CD4-positive, CD25-positive, alpha-beta regulatory T cell (primary cell): ENCODE results near the gene DYDC1. TPM values are rescaled to one million over a fixed set of nuclear protein-coding genes. Genes with fewer than 3 reads are reported as not detected.

Source experiments
- ATAC-seq, 2 donors: fragments of 150-1000 bp; cut with Tn5 transposase; one replicate each; pipeline ENCODE4 v1.10.0; 2021; ENCODE audit warnings: low read depth in 2 of 2, moderate number of reproducible peaks in 2 of 2, moderate library complexity in 1 of 2
- DNase-seq, 3 donors: peaks; one replicate each; pipeline versions ENCODE4 v3.0.0 to v3.0.0-alpha.2; 2012 to 2022; ENCODE audit warnings: mixed read lengths in 1 of 3
- H3K27ac ChIP-seq: one replicate; pipeline ENCODE4 v1.7.0; 2013; ENCODE audit warnings: mild to moderate bottlenecking, low read length; ENCODE audit not compliant: insufficient read depth, poor library complexity, severe bottlenecking
- H3K27me3 ChIP-seq: one replicate; pipeline ENCODE4 v1.7.0; 2013; ENCODE audit warnings: low read length; ENCODE audit not compliant: control insufficient read depth, insufficient read depth
- H3K36me3 ChIP-seq: one replicate; pipeline ENCODE4 v1.7.0; 2013; ENCODE audit warnings: mild to moderate bottlenecking, low read length, moderate library complexity; ENCODE audit not compliant: control insufficient read depth, insufficient read depth
- H3K4me1 ChIP-seq: 2 replicates; pipeline ENCODE4 v1.7.0; 2013; ENCODE audit warnings: mild to moderate bottlenecking, low read length; ENCODE audit not compliant: insufficient read depth, control insufficient read depth, poor library complexity, severe bottlenecking
- H3K4me3 ChIP-seq: one replicate; pipeline ENCODE4 v1.7.0; 2013; ENCODE audit warnings: low read depth, mild to moderate bottlenecking, low read length, moderate library complexity
- H3K9me3 ChIP-seq, 2 experiments: 1 replicate in 1 of 2; 2 replicates in 1 of 2; pipeline ENCODE4 v1.7.0; 2013; ENCODE audit warnings: low read length in 2 of 2, mild to moderate bottlenecking in 1 of 2, moderate library complexity in 1 of 2; ENCODE audit not compliant: control insufficient read depth in 2 of 2
- H3K27ac Mint-ChIP-seq, 3 donors: one replicate each; pipeline ENCODE4 v1.8.0; 2020 to 2022; ENCODE audit warnings: mild to moderate bottlenecking in 3 of 3, mixed read lengths in 3 of 3, moderate library complexity in 2 of 3
- H3K27me3 Mint-ChIP-seq: one replicate; pipeline ENCODE4 v1.8.0; 2022; ENCODE audit warnings: mild to moderate bottlenecking, mixed read lengths
- H3K36me3 Mint-ChIP-seq: one replicate; pipeline ENCODE4 v1.8.0; 2020; ENCODE audit warnings: mixed read lengths
- H3K4me1 Mint-ChIP-seq, 4 donors: one replicate each; pipeline ENCODE4 v1.8.0; 2020 to 2022; ENCODE audit warnings: mixed read lengths in 4 of 4, mild to moderate bottlenecking in 1 of 4
- H3K4me3 Mint-ChIP-seq, 4 donors: one replicate each; pipeline ENCODE4 v1.8.0; 2020 to 2022; ENCODE audit warnings: mild to moderate bottlenecking in 4 of 4, mixed read lengths in 4 of 4, moderate library complexity in 3 of 4
- H3K9me3 Mint-ChIP-seq, 7 donors: one replicate each; pipeline ENCODE4 v1.8.0; 2020 to 2022; ENCODE audit warnings: mixed read lengths in 7 of 7, mild to moderate bottlenecking in 3 of 7, moderate library complexity in 2 of 7
- polyA plus RNA-seq, 4 donors: library from polyadenylated mRNA; unstranded; fragments of 300-500 nt; fragmentation: Illumina TruSeq; gene quantifications; one replicate each; pipeline ENCODE4 v1.2.3, GENCODE V29; 2021
- total RNA-seq: library from RNA; stranded (reverse); gene quantifications from one replicate; pipeline ENCODE4 v1.2.3, GENCODE V29; 2022

DYDC1 gene
- total and polyA plus RNA-seq, 5 donors from 2014 or later, result not detected

DNA sequence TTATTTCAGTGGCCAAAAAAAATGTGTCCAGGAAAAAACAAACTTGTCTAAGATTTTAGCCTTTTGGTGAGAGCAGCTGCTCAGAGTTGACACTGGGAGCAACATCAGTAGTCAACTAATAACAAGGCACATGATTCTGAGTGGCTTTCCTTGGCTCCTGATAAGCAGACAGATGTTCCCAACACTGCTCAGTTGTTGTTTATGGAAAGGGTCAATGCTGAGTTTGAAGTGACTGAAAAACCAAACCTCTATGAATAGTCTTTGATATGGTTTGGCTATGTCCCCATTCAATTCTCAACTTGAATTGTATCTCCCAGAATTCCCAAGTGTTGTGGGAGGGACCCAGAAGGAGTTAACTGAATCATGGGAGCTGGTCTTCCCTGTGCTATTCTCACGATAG lies 12.3 kb downstream of the DYDC1 start:
- Histone ChIP-seq H3K27me3 (peaks cover 8% of the 10 kb centered on the region), H3K4me3 (no peak overlapping the region)
- ATAC-seq, result no peak

DNA sequence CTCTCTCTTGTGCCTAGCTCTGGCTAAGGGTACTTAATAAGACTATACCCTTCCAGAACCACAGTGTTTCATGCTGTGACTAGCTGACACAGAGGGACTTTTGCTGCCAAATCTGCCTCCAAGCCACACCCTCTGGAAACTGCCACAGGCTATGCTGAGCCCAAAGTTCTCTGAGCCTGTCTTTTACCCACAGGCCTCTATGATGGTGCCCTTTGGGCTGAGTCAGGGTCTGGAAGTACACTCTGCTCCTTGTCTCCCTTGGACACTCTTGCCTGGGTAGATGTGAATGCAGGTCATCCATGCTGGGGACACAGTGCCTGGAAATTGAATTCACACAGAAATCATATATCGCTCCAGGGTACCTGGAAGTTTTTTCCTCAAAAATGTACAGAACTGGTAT lies 22.6 kb downstream of the DYDC1 start:
- Mint-ChIP-seq H3K27me3 (peaks cover 8% of the 10 kb centered on the region), H3K36me3 (no peaks in the 10 kb centered on the region), H3K4me3 (no peak overlapping the region), H3K9me3 (no peaks in the 10 kb centered on the region), H3K27ac (no peak overlapping the region), H3K4me1 (no peaks in the 10 kb centered on the region)
- no peak for ATAC-seq
- Histone ChIP-seq H3K4me1 (no peaks in the 10 kb centered on the region), H3K27ac (no peak overlapping the region), H3K9me3 (no peaks in the 10 kb centered on the region), H3K27me3 (peaks cover 12% of the 10 kb centered on the region), H3K36me3 (no peaks in the 10 kb centered on the region), H3K4me3 (no peak overlapping the region)
- DNase-seq, result no peak

More for the DNA sequence above, 12.3 kb downstream of the DYDC1 start:
- H3K4me3 Mint-ChIP-seq, result no peak overlapping the region
- no peaks in the 10 kb centered on the region for H3K36me3 Mint-ChIP-seq
- no peaks in the 10 kb centered on the region for H3K9me3 Mint-ChIP-seq
- H3K27ac Mint-ChIP-seq, result no peak overlapping the region
- DNase-seq, result no peak
- Histone ChIP-seq H3K27ac (no peak overlapping the region), H3K36me3 (no peaks in the 10 kb centered on the region), H3K9me3 (no peaks in the 10 kb centered on the region), H3K4me1 (no peaks in the 10 kb centered on the region)
- H3K4me1 Mint-ChIP-seq, result no peaks in the 10 kb centered on the region
- H3K27me3 Mint-ChIP-seq, result peaks cover 13% of the 10 kb centered on the region

DNA sequence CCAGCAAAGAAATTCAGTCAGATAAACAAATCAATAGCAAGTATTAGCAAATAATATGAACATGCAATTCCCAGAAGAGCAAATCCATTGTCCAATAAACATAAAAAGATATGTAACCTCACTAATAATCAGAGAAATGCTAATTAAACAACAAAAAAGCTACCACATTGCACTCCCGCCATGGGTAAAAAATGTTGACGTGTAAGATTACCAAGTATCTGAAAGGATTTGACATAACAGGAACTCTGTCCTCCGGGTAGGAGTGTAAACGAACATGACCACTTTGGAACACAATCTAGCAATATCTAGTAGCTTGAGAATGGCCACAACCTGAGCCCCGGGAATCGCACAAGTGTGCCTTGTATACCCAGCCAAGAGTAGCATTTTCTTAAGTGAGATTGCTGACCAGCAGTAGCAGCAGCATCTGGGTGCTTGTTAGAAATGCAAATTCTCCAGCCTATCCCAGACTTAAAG lies 31.6 kb downstream of the DYDC1 start:
- no peak for ATAC-seq
- H3K27ac Mint-ChIP-seq, result no peak overlapping the region
- H3K4me3 ChIP-seq, result no peak overlapping the region
- no peaks in the 10 kb centered on the region for H3K36me3 Mint-ChIP-seq
- H3K9me3 ChIP-seq, result no peaks in the 10 kb centered on the region
- peaks cover 11% of the 10 kb centered on the region for H3K27me3 ChIP-seq
- no peaks in the 10 kb centered on the region for H3K4me1 Mint-ChIP-seq
- DNase-seq, result no peak
- no peak overlapping the region for H3K4me3 Mint-ChIP-seq
- no peak overlapping the region for H3K27ac ChIP-seq
- H3K27me3 Mint-ChIP-seq, result peaks cover 14% of the 10 kb centered on the region
- H3K9me3 Mint-ChIP-seq, result no peaks in the 10 kb centered on the region
- no peaks in the 10 kb centered on the region for H3K4me1 ChIP-seq
- H3K36me3 ChIP-seq, result no peaks in the 10 kb centered on the region

DNA sequence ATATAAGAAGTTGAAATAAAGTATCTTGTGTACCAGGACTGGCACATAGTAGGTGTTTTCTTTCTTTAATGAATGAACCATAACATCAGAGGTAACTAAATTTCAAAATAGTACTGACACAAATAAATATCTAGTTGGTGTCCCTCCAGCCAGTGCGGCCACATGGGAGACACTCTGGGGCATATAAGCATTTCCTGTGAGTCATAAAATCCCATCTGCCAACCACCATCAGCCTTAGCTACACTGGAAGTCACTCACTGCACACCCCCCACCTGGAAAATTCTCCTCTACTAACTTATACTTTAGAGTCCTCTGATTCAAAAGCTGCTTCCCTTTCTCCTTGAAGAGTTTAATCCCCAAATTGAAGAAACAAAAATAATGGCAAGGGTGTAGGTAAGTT lies 32.5 kb downstream of the DYDC1 start:
- peaks cover 8% of the 10 kb centered on the region for H3K27me3 ChIP-seq
- Mint-ChIP-seq H3K4me3 (no peak overlapping the region), H3K36me3 (no peaks in the 10 kb centered on the region), H3K9me3 (no peaks in the 10 kb centered on the region), H3K4me1 (no peaks in the 10 kb centered on the region), H3K27me3 (peaks cover 14% of the 10 kb centered on the region), H3K27ac (no peak overlapping the region)
- H3K36me3 ChIP-seq, result no peaks in the 10 kb centered on the region
- ATAC-seq (no peak), DNase-seq (no peak)
- H3K27ac ChIP-seq, result no peak overlapping the region
- H3K4me3 ChIP-seq, result no peak overlapping the region
- no peaks in the 10 kb centered on the region for H3K4me1 ChIP-seq
- no peaks in the 10 kb centered on the region for H3K9me3 ChIP-seq

DNA sequence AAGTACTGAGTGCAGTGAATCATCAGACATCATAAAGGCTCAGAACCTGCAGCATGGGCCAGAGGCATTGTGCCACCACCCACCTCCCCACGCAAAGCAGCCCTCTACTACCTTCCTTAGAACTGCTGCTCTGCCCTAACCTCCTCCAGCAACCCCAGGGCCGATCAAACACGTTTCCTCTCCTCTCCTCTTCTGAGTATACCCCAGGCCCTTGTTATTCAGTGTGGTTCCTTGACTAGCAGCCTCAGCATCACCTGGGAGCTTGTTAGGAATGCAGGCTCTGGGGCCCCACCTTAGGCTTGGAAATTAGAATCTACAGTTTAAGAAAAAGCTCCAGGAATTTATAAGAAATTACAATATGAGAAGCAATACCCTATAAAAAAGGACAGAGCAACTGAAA lies 33.2 kb downstream of the DYDC1 start:
- DNase-seq (no peak), ATAC-seq (no peak)
- Mint-ChIP-seq H3K27me3 (peaks cover 14% of the 10 kb centered on the region), H3K36me3 (no peaks in the 10 kb centered on the region), H3K9me3 (no peaks in the 10 kb centered on the region), H3K4me3 (no peak overlapping the region), H3K27ac (no peak overlapping the region), H3K4me1 (no peaks in the 10 kb centered on the region)
- H3K4me1 ChIP-seq, result no peaks in the 10 kb centered on the region
- no peak overlapping the region for H3K27ac ChIP-seq
- no peaks in the 10 kb centered on the region for H3K36me3 ChIP-seq
- peaks cover 7% of the 10 kb centered on the region for H3K27me3 ChIP-seq
- no peak overlapping the region for H3K4me3 ChIP-seq
- H3K9me3 ChIP-seq, result no peaks in the 10 kb centered on the region

DNA sequence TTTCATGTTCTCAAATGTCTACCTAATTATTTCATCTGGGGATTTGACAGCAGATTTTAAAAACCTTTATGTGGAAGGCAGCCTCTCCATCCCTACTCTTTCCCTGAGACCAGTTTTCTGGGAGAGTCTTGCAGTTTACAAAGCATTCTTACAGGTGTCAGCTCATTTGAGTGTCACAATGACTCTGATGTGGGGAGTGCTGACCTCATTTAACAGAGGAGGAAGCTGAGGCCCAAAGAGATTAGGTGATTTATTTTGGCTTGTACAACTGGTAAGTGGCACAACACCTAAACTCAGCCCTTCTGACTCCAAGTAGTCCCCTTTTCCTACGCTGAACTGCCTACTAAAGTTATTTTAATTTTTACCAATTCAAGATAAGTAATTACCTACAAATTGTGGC lies 33.8 kb downstream of the DYDC1 start:
- Mint-ChIP-seq H3K4me3 (no peak overlapping the region), H3K4me1 (no peaks in the 10 kb centered on the region), H3K9me3 (no peaks in the 10 kb centered on the region), H3K36me3 (no peaks in the 10 kb centered on the region), H3K27ac (no peak overlapping the region), H3K27me3 (peaks cover 14% of the 10 kb centered on the region)
- no peaks in the 10 kb centered on the region for H3K36me3 ChIP-seq
- no peaks in the 10 kb centered on the region for H3K4me1 ChIP-seq
- no peaks in the 10 kb centered on the region for H3K9me3 ChIP-seq
- DNase-seq (no peak), ATAC-seq (no peak)
- H3K27me3 ChIP-seq, result peaks cover 6% of the 10 kb centered on the region
- no peak overlapping the region for H3K27ac ChIP-seq
- no peak overlapping the region for H3K4me3 ChIP-seq

DNA sequence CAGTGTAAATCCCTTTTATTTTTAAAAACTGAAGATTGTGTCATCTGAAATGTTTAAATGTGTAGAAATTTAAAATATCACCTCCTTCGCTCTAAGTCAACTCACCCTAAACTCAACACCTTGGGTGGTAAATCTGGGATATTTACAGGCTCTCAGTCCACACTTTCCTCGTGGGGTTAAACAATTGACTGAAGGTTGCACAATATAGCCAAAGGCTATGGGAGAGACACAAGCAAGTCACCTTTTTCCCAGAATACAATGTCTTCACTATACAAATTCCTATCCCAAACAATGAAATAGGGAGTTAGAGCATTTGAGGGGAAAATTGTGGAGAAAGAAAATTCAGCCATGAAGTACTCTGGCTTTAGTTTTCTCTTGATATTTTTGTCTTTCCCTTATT lies 34.4 kb downstream of the DYDC1 start:
- H3K4me3 Mint-ChIP-seq, result no peak overlapping the region
- no peaks in the 10 kb centered on the region for H3K36me3 ChIP-seq
- DNase-seq (no peak), ATAC-seq (no peak)
- H3K9me3 ChIP-seq, result no peaks in the 10 kb centered on the region
- no peaks in the 10 kb centered on the region for H3K4me1 Mint-ChIP-seq
- H3K27me3 ChIP-seq, result peaks cover 6% of the 10 kb centered on the region
- H3K4me1 ChIP-seq, result no peaks in the 10 kb centered on the region
- H3K27ac Mint-ChIP-seq, result no peak overlapping the region
- no peak overlapping the region for H3K4me3 ChIP-seq
- no peaks in the 10 kb centered on the region for H3K36me3 Mint-ChIP-seq
- no peaks in the 10 kb centered on the region for H3K9me3 Mint-ChIP-seq
- H3K27me3 Mint-ChIP-seq, result peaks cover 14% of the 10 kb centered on the region
- no peak overlapping the region for H3K27ac ChIP-seq

DNA sequence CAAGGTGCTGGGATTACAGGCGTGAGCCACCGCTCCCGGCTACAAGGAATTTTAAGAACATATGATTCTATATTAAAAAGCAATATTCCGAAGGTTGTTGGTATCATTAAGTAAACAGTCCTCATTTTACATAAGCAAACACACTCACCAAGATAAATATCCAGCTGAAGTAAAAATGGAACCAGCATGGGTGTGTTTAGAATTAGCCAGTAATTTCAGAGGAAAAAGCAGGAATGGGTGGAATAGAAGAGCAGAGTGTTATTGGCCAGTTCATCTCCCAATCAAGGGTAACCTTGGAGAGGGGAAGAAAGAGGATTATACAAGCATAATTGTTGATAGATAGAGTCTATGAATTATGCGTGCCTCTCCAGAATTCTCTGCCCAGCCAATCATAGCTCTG lies 35.4 kb downstream of the DYDC1 start:
- no peaks in the 10 kb centered on the region for H3K36me3 Mint-ChIP-seq
- no peaks in the 10 kb centered on the region for H3K4me1 ChIP-seq
- H3K9me3 Mint-ChIP-seq, result no peaks in the 10 kb centered on the region
- no peaks in the 10 kb centered on the region for H3K9me3 ChIP-seq
- H3K27me3 ChIP-seq, result peaks cover 3% of the 10 kb centered on the region
- H3K27ac Mint-ChIP-seq, result no peak overlapping the region
- ATAC-seq, result no peak
- no peaks in the 10 kb centered on the region for H3K4me1 Mint-ChIP-seq
- H3K27ac ChIP-seq, result no peak overlapping the region
- no peaks in the 10 kb centered on the region for H3K36me3 ChIP-seq
- no peak overlapping the region for H3K4me3 Mint-ChIP-seq
- H3K4me3 ChIP-seq, result no peak overlapping the region
- DNase-seq, result no peak
- H3K27me3 Mint-ChIP-seq, result peaks cover 14% of the 10 kb centered on the region
